ENCODE measurements around the gene GSDME. TPM values are rescaled to one million over a fixed set of nuclear protein-coding genes. Genes with fewer than 3 reads are reported as not detected.
A peak's percentile ranks its signal among the peaks of the same experiment; 100 is the strongest.

GSDME gene
- total and polyA plus RNA-seq, 8 donors: 8.3 to 16.6 (median 12.4) TPM

DNA sequence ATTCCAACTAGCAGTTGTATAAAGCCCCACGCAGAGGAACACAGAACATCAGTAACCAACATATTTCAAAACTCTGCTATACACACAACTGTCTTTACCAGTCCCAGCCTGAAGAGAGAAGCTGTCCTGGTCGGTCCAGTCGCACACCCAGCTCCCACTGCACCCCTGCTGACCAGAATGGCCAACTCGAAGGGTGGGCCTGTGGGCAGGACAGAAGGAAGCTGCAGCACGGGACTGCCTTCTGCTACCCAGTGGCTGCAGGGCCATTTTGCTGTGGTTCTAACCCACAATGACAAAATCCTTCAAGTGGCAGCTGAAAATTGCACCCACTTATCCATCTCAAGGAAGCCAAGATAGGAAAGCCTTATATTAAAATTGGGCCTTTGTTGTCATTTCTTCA lies 48.2 kb downstream of the GSDME start:
- Histone ChIP-seq H3K36me3 (no peaks in the 10 kb centered on the region), H3K27ac (no peak overlapping the region), H3K27me3 (peaks cover 0 to 5% of the 10 kb centered on the region in 2 donors), H3K4me3 (no peak overlapping the region), H3K9me3 (no peaks in the 10 kb centered on the region), H3K4me1 (no peaks in the 10 kb centered on the region)
- TF ChIP-seq, protein P1, sequence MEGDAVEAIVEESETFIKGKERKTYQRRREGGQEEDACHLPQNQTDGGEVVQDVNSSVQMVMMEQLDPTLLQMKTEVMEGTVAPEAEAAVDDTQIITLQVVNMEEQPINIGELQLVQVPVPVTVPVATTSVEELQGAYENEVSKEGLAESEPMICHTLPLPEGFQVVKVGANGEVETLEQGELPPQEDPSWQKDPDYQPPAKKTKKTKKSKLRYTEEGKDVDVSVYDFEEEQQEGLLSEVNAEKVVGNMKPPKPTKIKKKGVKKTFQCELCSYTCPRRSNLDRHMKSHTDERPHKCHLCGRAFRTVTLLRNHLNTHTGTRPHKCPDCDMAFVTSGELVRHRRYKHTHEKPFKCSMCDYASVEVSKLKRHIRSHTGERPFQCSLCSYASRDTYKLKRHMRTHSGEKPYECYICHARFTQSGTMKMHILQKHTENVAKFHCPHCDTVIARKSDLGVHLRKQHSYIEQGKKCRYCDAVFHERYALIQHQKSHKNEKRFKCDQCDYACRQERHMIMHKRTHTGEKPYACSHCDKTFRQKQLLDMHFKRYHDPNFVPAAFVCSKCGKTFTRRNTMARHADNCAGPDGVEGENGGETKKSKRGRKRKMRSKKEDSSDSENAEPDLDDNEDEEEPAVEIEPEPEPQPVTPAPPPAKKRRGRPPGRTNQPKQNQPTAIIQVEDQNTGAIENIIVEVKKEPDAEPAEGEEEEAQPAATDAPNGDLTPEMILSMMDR (IDR thresholded peaks at IDR 0.05): no peak
- DNase-seq (peak in 1 of 4 donors; percentile 44), ATAC-seq (no peak)
- intact Hi-C loops (cut with DNase I): no loop called here

DNA sequence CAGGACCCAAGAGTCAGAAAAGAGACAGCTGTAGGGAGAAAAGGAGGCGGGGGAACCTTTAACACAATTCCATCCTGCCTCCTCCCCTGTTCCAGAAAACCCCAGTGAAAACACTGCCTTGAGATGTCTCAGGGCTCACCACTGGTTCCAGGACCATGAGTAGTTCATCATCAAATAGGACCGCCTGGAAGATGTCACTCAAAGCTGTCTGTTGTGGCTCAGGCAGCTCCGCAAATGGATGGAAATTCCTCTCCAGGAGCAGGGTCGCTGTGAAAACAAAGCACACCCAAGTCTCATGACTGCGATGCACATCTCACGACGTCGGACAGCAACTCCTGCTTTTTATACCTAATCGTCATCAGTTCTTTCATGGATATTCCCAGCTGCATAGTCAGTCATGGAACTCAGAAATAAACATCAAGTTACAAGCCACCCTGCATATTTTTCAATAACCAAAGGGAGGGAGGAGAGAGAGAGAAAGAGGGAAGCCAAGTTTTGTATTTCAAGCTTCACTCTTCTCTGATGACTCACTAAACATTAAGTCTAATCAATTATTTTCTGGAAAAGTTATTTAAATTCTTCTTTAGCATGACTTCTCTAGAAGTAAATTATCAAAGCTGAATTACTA lies 49.2 kb downstream of the GSDME start:
- Histone ChIP-seq H3K27me3 (peaks cover 0 to 5% of the 10 kb centered on the region in 2 donors), H3K4me3 (no peak overlapping the region), H3K9me3 (no peaks in the 10 kb centered on the region), H3K27ac (no peak overlapping the region), H3K4me1 (no peaks in the 10 kb centered on the region), H3K36me3 (no peaks in the 10 kb centered on the region)
- intact Hi-C loops (cut with DNase I): no loop called here
- DNase-seq (no peak), ATAC-seq (no peak)
- TF ChIP-seq, protein P1 (IDR thresholded peaks at IDR 0.05): no peak

DNA sequence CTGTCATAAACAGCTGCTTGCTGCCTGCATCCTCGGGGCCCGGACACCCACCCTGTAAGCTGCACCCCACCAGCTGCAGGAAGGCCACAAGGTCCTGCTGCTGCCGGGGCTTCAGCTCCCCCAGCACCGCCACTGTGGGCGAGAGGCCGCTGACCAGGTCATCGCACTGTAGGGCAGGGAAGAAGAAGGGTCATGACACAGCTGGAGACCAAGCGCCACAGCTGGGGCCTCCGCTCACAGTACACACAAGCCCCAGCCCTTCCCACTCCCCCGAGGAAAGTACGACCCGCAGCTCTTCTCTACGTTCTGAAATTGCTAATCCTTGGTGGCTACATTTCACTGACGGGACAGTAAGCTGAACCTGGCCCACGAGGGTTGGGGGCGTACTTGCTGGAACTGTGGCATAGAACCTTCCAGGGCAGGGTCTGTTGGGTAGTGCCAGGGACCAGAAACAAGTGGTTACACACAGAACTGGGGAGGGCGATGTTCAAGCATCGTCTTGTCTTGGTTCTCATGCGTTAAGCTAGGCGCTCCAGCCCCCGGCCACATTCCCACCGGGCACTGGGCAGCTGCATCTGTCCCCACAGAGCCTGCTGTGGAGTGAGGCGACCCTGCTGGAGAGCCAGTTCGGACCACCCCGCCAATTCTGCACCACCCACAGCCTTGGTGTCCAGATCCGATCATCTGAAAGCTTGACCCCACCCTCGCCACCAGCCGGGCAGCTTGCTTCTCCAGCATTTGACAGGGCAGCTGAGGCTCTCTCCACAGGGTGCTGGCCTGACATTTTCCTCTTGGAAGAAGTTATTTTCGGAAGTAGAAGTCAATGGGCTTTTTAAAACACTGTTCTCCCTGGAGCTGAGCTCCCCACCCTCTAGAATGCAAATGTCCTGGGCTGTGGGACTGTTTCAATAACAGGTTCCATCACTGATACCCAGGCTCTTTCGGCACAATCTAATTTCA lies 50.8 kb downstream of the GSDME start:
- Histone ChIP-seq H3K36me3 (no peaks in the 10 kb centered on the region), H3K27me3 (peaks cover 0 to 5% of the 10 kb centered on the region in 2 donors), H3K4me1 (no peaks in the 10 kb centered on the region), H3K9me3 (no peaks in the 10 kb centered on the region), H3K27ac (no peak overlapping the region), H3K4me3 (no peak overlapping the region)
- peak in 1 of 4 donors; percentile 73 for DNase-seq
- intact Hi-C loops (cut with DNase I): no loop called here
- no peak for ATAC-seq
- TF ChIP-seq, protein P1 (IDR thresholded peaks at IDR 0.05): no peak

DNA sequence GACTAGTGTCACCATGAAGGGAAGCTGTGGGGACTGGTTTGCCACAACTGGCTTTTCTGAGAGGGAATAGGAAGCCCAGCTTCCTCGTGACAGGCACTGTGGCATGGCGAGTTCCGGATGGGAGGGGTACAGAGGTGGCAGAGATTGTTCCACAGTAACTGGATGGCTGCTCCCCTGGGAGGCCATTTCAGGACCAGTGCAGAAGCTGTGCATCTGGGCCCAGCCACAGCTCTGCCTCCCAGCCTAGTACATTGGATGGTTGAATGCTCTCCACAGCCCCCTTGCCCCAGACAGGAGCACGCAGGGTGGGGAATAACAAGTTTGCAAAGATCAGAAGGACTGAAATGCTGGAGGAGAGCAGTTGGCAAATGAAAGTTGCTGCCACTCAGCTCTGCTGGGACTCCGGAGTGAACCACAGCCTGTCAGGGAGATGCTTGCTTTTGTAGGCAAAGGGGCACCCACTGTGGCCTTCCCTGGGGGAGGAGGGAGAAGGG lies 51.8 kb downstream of the GSDME start:
- Histone ChIP-seq H3K9me3 (no peaks in the 10 kb centered on the region), H3K4me1 (no peaks in the 10 kb centered on the region), H3K4me3 (no peak overlapping the region), H3K27ac (no peak overlapping the region), H3K36me3 (no peaks in the 10 kb centered on the region), H3K27me3 (peaks cover 0 to 5% of the 10 kb centered on the region in 2 donors)
- intact Hi-C loops (cut with DNase I): no loop called here
- ATAC-seq (no peak), DNase-seq (peak in 1 of 4 donors; percentile 39)
- TF ChIP-seq, protein P1 (IDR thresholded peaks at IDR 0.05): no peak

DNA sequence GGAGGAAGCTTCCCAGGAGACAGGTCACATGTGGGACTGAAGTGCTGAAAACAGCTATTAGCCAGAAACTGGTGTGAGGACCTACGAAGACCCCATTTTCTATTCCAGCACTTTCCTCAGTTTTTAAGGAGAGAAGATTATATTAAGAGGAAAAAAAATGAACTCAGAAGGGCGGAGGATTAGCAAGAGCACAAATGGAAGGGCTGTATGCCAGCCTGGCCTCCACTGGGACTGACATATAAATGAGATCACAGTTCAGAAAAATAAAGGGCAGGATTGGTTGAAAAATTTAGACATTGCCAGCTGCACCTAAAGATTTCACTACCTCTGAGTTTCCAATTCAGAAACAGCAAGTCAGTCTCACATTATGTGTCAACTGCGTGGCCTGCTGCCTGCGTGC lies 53.0 kb downstream of the GSDME start:
- Histone ChIP-seq H3K4me3 (no peak overlapping the region), H3K36me3 (no peaks in the 10 kb centered on the region), H3K27me3 (peaks cover 0 to 5% of the 10 kb centered on the region in 2 donors), H3K9me3 (no peaks in the 10 kb centered on the region), H3K27ac (no peak overlapping the region), H3K4me1 (no peaks in the 10 kb centered on the region)
- intact Hi-C loops (cut with DNase I): no loop called here
- no peak for ATAC-seq
- TF ChIP-seq, protein P1 (IDR thresholded peaks at IDR 0.05): no peak
- no peak for DNase-seq

All from left lung (tissue), 10 donors.